Upper lobe of left lung (tissue), 6 donors: ENCODE data around the gene FAR1. TPM values are rescaled to one million over a fixed set of nuclear protein-coding genes. Genes with fewer than 3 reads are reported as not detected.

Source experiments
- ATAC-seq, 2 donors: fragments of 200-7000 bp; cut with Tn5 transposase; one replicate each; pipeline ENCODE4 v1.9.1; 2022; ENCODE audit warnings: mild to moderate bottlenecking in 2 of 2, moderate library complexity in 2 of 2; ENCODE audit not compliant: low FRiP score in 2 of 2
- DNase-seq, 2 donors: peaks; one replicate each; pipeline ENCODE4 v3.0.0-alpha.2; 2019 to 2020
- H3K27ac ChIP-seq, 4 donors: fragments of 200-600 bp; sonication (generic); one replicate each; pipeline ENCODE4 v1.5.1; 2016 to 2019
- H3K27me3 ChIP-seq, 4 donors: fragments of 200-600 bp; sonication (generic); one replicate each; pipeline ENCODE4 v1.5.1; 2017 to 2019
- H3K36me3 ChIP-seq, 4 donors: fragments of 200-600 bp; sonication (generic); one replicate each; pipeline ENCODE4 v1.5.1; 2016 to 2019
- H3K4me1 ChIP-seq, 4 donors: fragments of 200-600 bp; sonication (generic); one replicate each; pipeline ENCODE4 v1.5.1; 2018 to 2019
- H3K4me3 ChIP-seq, 4 donors: fragments of 200-600 bp; sonication (generic); one replicate each; pipeline ENCODE4 v1.5.1; 2017 to 2019; ENCODE audit warnings: mild to moderate bottlenecking in 2 of 4, moderate library complexity in 1 of 4
- H3K9me3 ChIP-seq, 4 donors: fragments of 200-600 bp; sonication (generic); one replicate each; pipeline ENCODE4 v1.5.1; 2018 to 2019
- EP300 ChIP-seq, 4 donors: sonication (generic); formaldehyde crosslinking; IDR thresholded peaks; one replicate each; pipeline ENCODE4 v1.5.1; 2017; ENCODE audit warnings: antibody characterized with exemption in 4 of 4, control low read depth in 2 of 4
- POLR2A ChIP-seq, 4 donors: fragments of 450-650 bp; IDR thresholded peaks; one replicate each; pipeline ENCODE4 v1.5.1; 2016 to 2017; ENCODE audit warnings: antibody characterized with exemption in 4 of 4, mild to moderate bottlenecking in 2 of 4
- POLR2AphosphoS5 ChIP-seq, 2 donors: sonication (generic); formaldehyde crosslinking; IDR thresholded peaks; one replicate each; pipeline ENCODE4 v1.5.1; 2017; ENCODE audit warnings: antibody characterized with exemption in 2 of 2
- WGBS, 2 donors: methylation state at CpG; one replicate each; pipeline ENCODE4 v1.1.5; 2017 to 2018; 5-methylcytosine and 5-hydroxymethylcytosine counted together
- total RNA-seq, 6 donors: library from RNA; depleted of rRNA in 4 of 6; stranded (reverse); fragments of >200 nt in 4 of 6; gene quantifications; one replicate each; pipeline versions ENCODE4 v1.1.0 to v1.2.1, GENCODE V29; 2016 to 2021
- TF ChIP-seq, protein P1 (sequence below), 6 experiments: fragments of 450-650 bp in 4 of 6; fragments of 200-600 bp in 2 of 6; sonication (generic) in 2 of 6; IDR thresholded peaks; one replicate each; pipeline ENCODE4 v1.5.1; 2016 to 2019; ENCODE audit warnings: antibody characterized with exemption in 6 of 6
- donor health status: DM: no; HTN: no; CAD: no; lungs with moderate emphysema.
- donor health status: DM: no; HTN: yes; CAD: no; lungs with severe emphysema.

The FAR1 gene
- total RNA-seq, 6 donors from 2014 or later: 45.1 to 74.4 (median 47.9) TPM

DNA sequence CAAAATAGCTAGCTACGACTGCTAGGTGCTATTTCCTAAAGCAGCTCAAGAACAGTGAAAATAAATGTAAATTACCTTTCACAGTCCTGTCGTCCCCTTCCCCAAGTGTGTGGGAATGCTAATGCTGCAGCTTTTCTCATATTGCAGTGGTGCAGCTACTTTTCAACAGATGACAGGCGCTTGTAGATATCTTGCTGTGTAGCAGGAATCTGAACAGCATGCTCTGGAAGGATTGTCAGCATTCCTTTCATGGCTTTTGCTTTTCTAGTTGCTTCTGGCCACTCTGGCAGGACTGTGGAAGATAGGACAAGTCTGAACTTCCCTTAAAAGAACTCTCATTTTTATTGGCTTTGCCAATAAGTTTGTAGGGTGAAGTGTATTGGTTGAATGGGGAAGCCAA is 18.8 kb downstream of the FAR1 start:
- H3K27me3 ChIP-seq: no peaks in the 10 kb centered on the region
- WGBS, 2 donors: 81 to 91% methylated on average over 3 of the region's 3 CpGs
- H3K36me3 ChIP-seq: no peaks in the 10 kb centered on the region
- TF ChIP-seq EP300 (IDR thresholded peaks at IDR 0.05): no peak
- no peak for TF ChIP-seq POLR2A (IDR thresholded peaks at IDR 0.05)
- DNase-seq: no peak
- no peak for ATAC-seq
- H3K4me3 ChIP-seq: no peak overlapping the region
- peaks cover 0 to 17% (median 9%) of the 10 kb centered on the region in 4 donors for H3K4me1 ChIP-seq
- no peaks in the 10 kb centered on the region for H3K9me3 ChIP-seq
- H3K27ac ChIP-seq: no peak overlapping the region

DNA sequence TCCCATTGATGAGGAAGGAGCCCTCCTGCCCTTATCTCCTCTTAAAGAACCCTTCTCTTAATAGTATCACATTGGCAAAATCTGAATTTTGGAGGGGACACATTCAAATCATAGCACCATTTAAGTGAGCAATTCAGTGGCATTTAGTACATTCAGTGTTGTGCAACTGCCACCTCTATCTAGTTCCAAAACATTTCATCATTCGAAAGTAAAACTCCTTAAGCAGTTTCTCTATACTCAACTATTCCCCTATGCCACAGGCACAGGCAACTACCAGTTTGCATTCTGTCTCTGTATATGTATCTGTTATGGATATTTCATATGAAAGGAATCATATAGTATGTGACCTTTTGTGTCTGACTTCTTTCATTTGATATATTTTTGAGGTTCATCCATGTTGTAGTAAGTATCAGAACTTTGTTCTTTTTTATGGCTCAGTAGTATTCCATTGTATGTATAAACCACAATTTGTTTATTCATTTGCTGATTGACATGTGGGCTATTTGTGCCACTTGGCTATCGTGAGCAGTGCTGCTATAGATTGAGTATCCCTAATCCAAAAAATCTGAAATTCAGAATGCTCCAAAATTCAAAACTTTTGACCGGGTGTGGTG is 22.9 kb downstream of the FAR1 start:
- peaks cover 0 to 13% (median 0%) of the 10 kb centered on the region in 4 donors for H3K36me3 ChIP-seq
- TF ChIP-seq POLR2A (IDR thresholded peaks at IDR 0.05): no peak
- TF ChIP-seq POLR2AphosphoS5 (IDR thresholded peaks at IDR 0.05): no peak
- TF ChIP-seq, protein P1, sequence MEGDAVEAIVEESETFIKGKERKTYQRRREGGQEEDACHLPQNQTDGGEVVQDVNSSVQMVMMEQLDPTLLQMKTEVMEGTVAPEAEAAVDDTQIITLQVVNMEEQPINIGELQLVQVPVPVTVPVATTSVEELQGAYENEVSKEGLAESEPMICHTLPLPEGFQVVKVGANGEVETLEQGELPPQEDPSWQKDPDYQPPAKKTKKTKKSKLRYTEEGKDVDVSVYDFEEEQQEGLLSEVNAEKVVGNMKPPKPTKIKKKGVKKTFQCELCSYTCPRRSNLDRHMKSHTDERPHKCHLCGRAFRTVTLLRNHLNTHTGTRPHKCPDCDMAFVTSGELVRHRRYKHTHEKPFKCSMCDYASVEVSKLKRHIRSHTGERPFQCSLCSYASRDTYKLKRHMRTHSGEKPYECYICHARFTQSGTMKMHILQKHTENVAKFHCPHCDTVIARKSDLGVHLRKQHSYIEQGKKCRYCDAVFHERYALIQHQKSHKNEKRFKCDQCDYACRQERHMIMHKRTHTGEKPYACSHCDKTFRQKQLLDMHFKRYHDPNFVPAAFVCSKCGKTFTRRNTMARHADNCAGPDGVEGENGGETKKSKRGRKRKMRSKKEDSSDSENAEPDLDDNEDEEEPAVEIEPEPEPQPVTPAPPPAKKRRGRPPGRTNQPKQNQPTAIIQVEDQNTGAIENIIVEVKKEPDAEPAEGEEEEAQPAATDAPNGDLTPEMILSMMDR (IDR thresholded peaks at IDR 0.05): no peak
- no peak for TF ChIP-seq EP300 (IDR thresholded peaks at IDR 0.05)
- no peaks in the 10 kb centered on the region for H3K9me3 ChIP-seq
- H3K4me1 ChIP-seq: peaks cover 0 to 19% (median 3%) of the 10 kb centered on the region in 4 donors
- 81 to 92% methylated on average over 3 of the region's 3 CpGs for WGBS, 2 donors
- no peak overlapping the region for H3K27ac ChIP-seq
- DNase-seq (no peak), ATAC-seq (no peak)
- H3K27me3 ChIP-seq: no peaks in the 10 kb centered on the region
- H3K4me3 ChIP-seq: no peak overlapping the region

DNA sequence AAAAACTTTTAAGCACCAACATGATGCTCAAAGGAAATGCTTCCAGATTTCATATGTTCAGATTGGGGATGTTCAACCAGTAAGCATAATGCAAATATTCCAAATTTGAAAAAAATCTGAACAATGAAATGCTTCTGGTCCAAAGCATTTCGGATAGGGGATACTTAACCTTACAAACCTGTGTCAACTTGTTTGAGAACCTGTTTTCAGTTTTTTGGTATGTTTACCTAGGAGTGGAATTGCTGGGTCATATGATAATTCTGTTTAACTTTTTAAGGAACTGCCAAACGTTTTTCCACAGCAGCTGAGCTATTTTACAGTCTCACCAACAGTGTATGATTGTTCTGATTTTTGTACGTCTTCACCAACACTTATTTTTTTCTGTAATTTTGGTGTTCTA is 23.7 kb downstream of the FAR1 start:
- 37 to 65% methylated on average over 3 of the region's 3 CpGs for whole genome bisulfite sequencing, 2 donors
- Histone ChIP-seq H3K27me3 (no peaks in the 10 kb centered on the region), H3K36me3 (peaks cover 0 to 16% (median 0%) of the 10 kb centered on the region in 4 donors), H3K4me3 (no peak overlapping the region), H3K27ac (no peak overlapping the region), H3K9me3 (no peaks in the 10 kb centered on the region), H3K4me1 (peaks cover 0 to 19% (median 3%) of the 10 kb centered on the region in 4 donors)
- no peak for TF ChIP-seq EP300 (IDR thresholded peaks at IDR 0.05)
- TF ChIP-seq, protein P1 (IDR thresholded peaks at IDR 0.05): no peak
- DNase-seq (no peak), ATAC-seq (no peak)

DNA sequence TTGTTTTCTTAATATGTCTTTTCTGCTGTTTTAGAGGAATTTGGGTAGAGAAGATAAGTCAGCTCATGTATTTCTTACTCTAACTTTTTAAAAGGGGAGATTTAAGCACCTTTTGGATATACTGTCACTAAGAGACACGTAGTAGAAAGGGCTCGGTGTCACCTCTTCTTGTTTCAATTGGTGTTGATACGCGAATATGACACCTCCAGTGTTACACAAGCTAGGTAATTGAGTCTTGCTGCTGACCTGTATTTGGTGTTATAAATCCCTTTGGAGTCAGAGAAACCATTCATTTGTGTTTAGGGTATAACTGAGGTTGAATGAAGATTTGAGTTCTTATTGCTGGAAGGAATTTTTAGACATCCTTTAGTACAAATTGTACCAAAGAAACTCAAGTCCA is 25.6 kb downstream of the FAR1 start:
- TF ChIP-seq EP300 (IDR thresholded peaks at IDR 0.05): no peak
- TF ChIP-seq, protein P1 (IDR thresholded peaks at IDR 0.05): no peak
- no peak for TF ChIP-seq POLR2A (IDR thresholded peaks at IDR 0.05)
- no peak for TF ChIP-seq POLR2AphosphoS5 (IDR thresholded peaks at IDR 0.05)
- H3K27ac ChIP-seq: no peak overlapping the region
- 94 to 99% methylated on average over 4 of the region's 4 CpGs for WGBS, 2 donors
- H3K36me3 ChIP-seq: peaks cover 0 to 24% (median 0%) of the 10 kb centered on the region in 4 donors
- no peak for DNase-seq
- H3K9me3 ChIP-seq: no peaks in the 10 kb centered on the region
- H3K4me1 ChIP-seq: peaks cover 0 to 19% (median 3%) of the 10 kb centered on the region in 4 donors
- H3K27me3 ChIP-seq: no peaks in the 10 kb centered on the region
- H3K4me3 ChIP-seq: no peak overlapping the region
- no peak for ATAC-seq

DNA sequence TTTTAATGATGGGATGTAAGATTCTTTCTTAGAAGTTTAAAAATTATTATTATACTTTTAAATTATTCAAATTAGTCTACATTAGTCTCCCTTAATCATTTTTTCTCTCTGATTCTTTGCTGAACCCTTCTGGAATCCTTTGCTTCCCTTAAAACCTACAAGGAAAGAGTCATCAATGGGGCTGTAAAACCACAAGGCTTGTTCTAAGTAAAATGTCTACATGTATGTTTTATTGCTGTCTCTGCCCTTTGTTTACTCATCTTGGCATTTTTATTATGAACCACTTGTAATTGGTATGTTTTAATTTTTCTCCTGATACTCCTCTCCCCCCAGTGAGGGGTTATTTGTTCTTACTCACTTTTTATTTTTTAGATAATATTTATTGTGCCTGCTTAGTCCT is 27.4 kb downstream of the FAR1 start:
- DNase-seq: no peak
- peaks cover 0 to 18% (median 3%) of the 10 kb centered on the region in 4 donors for H3K4me1 ChIP-seq

More for the DNA sequence above, 27.4 kb downstream of the FAR1 start:
- no peak for ATAC-seq
- Histone ChIP-seq H3K9me3 (no peaks in the 10 kb centered on the region), H3K36me3 (peaks cover 0 to 32% (median 0%) of the 10 kb centered on the region in 4 donors), H3K4me3 (no peak overlapping the region), H3K27ac (no peak overlapping the region), H3K27me3 (no peaks in the 10 kb centered on the region)
- no peak for TF ChIP-seq EP300 (IDR thresholded peaks at IDR 0.05)
- no peak for TF ChIP-seq POLR2A (IDR thresholded peaks at IDR 0.05)
- no peak for TF ChIP-seq POLR2AphosphoS5 (IDR thresholded peaks at IDR 0.05)
- TF ChIP-seq, protein P1 (IDR thresholded peaks at IDR 0.05): no peak
